Measurements from ENCODE around the gene CABLES2.

Gene CABLES2

DNA sequence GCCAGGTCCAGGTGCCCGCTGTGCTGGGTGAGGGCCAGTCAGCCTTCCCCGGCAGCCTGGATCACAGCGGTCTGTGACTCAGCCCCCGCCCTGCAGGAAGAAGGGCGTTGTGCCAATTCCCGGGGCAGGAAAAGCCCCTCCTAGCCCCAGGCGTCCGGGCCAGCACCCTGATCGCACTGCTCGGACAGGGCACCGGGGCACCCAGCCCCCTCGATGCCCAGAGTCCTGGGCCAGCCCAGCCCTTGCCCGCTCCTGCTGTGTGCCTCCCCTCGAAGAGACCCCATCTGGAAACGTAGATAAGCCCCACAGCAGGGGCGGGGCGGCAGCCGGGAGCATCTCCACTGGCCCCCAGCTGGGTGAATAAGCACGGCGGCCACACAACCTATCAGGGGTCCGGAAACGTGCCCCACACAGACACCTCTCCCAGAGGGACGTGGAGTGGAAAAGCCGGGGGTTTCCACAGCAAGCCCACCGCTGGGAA, 49.9 kb downstream of the CABLES2 start:
- no peak for DNase-seq

DNA sequence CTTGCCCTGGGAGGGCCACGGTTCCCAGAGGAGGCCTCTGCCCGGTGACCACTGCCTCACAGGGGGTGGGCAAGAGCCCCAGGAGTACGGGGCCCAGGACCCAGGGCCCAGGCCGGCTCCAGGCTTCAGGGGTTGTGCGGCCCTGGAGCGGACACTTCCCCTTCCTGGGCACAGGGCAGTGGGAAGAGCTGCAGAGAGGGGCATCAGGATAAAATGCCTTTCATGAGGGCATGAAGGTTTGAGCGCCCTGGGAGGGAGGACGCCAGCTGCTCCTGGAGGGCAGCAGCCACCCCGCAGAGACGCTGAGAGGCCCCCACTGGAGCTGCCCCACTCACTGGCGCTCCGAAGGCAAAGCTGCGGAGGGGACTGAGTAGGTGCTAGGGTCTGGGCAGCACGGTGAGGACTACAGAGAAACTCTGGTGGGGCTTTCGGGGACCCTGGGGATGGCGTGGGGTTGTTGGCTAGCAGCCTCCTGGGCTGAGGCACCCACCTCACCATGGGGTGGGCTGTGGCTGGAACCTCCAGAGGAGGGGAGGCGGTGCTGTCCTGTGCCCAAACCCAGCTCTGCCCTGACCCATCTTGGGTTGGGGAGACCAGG, 50.4 kb downstream of the CABLES2 start:
- DNase-seq, result no peak

DNA sequence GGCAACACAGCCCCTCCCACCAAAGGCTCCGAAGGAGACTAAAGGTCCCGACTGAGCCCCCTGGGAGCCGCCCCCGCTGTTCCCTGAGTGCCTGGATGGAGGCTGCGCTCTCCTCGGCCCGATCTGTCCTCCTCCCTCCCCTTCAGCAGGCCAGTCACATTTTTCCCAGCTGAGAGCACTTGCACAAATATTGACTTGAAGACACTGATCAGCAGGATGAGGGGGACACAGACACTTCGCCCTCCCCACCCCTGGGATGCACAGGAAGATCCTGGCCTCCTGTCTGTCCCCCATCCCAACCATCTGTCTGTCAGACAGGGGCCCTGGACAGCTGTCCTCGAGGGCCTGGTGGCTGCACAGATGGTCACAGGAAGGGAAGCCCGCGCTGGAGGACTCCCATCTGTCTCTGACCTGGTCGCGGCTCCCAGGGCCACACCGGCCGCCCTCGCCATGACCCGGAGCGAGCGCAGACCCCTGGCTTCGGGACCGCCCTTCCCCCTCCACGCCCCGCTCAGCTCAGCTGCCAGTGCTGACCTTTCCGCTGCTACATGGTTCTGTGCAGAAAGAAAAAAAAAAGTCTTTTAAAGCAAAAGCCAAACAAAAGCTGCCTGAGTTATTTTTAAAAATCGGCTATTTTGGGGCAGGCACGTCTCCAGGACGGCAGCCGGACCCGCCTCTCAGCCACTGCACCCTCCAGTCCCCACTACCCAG, 51.1 kb downstream of the CABLES2 start:
- DNase-seq, result no peak

DNA sequence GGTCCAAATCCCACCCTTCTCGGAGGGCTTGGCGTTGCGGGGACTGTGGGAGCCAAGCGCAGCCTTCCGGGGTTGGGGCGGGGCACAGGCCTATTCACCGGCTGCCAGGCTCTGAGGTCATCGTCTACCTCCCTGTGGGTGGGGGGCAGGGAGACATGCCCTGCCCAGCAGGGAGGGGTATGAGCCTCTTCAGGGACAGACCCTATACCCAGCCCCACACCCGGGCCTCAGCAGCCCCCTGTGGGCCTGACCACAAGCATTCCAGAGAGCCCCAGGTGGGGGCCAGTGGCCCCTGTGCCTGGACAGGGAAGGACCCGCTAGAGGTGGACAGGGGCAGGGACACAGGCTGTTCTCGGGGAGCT, 51.6 kb downstream of the CABLES2 start:
- no peak for DNase-seq

DNA sequence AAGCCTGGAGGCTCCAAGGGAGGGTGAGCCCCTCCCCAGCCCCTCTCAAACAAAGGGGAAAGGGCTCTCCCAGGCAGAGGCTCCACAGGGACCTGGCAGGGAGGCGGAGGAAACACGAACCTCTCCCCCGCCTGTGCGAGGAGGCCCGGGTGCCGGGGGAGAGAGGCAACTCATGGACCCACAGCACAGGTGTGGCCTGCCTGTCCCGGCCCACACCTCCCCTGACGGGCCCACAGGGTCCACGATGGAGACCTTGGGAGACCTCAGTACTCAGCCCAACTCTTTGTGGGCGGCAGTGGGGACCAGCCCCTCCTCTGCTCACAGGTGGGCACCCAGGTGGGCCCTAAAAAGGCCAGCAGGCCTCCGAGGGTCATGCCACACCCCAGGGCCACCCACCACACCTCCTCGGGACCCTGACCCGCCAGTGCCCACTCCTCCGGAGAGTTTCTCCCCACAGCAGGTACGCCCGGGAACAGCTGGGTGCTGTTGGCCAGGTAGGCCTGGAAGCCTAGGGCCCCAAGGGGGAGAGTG, 52.2 kb downstream of the CABLES2 start:
- no peak for DNase-seq

DNA sequence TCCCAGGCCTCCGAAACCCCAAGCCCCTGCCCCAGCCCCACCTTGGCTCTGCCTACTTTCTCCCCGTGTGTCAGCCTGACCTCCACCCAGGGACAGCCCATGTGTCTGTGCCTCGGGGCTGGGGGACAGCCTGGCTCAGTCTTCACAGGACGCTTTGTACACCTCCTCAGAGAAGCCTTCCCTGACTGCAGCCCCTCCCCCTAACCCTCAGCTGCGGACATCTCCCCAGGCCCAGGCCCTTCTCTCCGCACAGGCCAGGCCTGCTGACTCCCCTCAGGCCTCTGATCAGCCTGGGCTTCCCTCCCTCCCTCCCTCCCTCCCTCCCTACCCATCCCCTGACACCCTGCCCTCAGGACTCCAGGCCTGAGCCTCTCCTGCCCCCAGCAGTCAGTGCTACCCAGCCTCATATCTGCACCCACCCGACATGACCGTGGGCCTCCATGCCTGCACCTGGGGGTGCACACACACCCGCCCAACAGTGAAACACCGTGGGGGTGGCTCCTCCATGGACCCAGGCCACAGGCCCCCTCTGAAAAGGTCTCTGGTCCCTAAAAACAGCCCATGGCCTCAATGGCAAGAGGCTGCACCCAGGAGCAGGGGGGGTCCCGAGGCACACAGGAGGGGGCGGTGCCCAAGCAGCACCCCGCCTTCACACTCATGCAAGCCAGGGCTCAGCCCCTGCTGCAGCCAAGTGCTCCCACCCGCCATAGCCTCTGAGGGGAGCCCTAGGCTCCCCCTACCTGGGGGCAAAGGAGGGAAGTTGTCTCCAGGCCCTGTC, 52.9 kb downstream of the CABLES2 start:
- no peak for DNase-seq

DNA sequence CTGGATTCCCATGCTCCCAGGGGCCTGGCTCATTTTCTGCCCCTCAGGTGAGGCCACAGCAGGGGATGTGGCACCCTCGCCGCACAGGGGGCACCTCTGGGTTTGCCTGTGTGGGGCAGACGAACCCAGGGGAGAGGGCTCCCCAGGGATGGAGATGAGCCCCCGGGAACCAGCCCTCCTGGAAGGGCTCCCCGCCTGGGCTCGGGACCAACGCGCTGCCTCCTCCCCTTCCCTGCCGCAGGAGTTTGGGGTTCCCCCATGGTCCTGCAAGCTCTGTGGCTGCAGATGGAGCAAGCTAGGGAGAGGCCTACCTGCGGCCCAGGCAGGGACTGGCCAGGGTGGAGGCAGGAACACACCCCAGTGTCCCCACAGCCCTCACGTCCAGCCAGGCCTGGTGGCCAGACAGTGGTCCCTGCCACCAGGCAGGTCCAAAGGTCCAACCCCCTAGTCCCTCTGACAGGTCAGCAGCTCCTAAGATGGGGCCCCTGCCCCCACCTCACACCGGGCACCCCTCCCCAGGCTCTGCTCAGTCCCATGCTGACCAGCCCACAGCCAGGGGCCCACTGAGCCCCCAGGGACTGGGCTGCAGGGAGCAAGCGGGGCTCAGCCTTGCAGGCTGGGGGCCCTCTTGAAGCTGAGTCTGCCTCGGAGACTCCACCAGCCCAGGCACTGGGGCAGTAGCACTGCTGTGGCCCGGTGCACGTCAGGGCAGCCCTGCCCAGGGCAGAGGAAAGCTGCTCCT, 53.6 kb downstream of the CABLES2 start:
- DNase-seq, result no peak

DNA sequence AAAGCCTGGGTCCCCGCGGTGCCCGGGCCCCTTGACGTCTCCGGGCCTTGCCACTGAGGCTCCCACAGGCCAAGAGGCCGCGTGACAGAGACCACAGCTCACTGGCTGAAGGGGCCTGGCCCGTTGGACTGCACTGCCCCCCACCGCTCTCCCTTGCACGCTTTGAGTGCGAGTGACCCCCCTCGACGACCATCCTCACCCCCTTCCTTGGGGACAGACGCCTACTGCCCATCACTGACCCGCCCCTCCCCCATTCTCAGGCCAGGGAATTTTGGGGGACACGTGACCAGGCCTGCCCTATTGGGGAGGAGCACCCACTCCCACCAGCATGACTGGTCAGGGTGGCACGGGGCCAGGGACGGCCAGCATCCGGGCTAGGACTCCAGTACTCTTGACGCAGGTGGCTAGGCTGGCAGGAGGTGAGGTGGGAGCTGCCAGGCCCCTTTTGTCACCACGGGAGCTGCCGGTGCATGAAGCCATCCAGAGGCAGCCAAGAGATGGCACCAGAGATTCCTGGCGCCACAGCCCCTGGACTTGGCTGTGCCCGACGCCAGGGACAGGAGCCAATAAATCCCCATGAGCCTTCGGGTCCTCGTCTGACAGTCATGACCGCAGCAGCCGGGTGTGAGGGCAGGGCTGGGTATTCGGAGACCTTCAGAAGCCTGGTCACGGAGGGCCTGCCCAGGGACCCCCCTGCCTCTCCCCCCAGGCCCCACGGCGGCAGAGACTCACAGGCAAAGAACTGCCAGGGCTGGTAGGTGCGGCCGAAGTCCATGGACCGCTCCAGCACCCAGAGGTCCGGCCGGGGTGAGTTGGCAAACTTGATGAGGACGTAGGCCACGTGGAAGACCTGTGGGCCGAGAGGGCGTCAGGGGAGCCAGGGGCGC, 54.4 kb downstream of the CABLES2 start:
- no peak for DNase-seq

DNA sequence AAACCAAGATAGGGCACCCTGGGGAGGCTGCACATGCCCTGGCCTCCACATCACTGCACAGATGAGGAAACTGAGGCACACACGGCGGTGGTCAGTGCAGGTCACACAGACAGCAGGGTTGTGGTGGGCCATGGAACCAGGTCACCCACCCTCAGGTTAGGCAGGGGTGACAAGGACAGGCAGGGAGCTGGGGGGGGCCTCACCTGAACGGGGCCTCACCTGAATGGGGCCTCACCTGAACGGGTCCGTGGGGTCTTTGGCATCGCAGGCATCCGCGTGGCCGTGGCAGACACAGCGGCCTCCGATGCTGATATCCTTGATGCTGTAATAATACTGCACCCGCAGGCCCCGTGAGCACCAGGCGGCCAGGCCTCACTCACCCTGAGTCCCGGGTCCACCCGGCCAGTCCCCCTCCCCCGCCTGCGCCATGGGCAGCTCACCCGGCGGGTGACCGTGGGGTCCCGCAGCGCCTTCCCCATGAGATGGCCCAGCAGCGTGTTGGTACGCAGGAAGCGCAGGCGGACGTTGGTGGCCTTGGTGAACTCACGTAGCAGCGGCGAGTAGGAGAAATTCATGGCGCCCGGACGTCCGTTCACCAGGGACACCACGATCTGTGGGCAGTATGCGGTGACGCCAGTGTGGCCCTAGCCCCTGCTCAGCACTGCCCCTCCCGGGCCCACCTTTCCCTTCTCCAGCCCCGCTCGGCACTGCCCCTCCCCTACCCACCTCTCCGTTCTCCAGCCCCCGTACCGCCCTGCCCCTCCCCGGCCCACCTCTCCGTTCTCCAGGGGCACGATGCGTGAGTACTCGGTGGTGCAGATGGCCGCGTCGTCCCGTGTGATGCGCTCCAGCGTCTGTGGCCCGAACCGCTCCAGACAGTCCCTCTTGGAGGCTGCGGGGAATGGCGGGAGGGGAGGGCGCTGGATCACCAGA, 55.4 kb downstream of the CABLES2 start:
- no peak for DNase-seq

DNA sequence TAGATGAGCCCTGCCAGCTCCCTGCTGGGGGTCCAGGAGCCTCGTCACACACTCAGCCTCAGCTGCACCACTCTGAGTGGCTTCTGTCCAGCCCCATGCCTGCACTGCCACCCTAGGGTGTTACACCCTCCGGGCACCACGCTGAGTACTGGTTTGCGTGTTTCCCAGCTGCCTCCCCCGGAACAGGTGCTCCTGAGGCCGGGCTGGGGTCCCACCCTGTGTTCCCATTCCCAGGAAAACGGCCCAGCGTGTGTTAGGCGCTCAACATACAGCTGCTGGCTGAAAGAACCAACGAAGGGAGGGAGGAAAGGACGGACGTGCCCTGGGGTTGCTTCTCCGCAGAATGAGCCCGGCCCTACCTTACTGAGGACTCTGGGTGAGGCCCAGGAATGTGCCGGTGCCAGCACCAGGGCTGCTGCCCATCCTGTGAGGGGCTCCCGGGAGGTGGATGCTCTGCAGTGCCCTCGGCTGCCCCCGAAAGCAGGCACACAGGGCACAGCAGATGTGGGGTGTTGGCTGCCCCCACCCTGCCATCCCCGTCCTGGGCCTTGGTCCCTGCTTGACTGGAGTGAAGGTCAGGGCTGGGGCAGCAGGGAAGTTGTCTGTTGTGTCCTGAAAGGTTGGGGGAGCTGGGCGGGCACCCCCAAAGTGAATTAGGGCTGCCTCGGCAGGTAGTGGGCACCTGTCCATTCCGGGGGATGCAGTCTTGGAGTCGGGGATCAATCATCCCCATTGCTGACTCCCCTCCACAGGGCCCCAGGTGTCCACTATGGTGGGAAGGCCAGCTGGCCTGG, 56.3 kb downstream of the CABLES2 start:
- DNase-seq, result no peak

DNA sequence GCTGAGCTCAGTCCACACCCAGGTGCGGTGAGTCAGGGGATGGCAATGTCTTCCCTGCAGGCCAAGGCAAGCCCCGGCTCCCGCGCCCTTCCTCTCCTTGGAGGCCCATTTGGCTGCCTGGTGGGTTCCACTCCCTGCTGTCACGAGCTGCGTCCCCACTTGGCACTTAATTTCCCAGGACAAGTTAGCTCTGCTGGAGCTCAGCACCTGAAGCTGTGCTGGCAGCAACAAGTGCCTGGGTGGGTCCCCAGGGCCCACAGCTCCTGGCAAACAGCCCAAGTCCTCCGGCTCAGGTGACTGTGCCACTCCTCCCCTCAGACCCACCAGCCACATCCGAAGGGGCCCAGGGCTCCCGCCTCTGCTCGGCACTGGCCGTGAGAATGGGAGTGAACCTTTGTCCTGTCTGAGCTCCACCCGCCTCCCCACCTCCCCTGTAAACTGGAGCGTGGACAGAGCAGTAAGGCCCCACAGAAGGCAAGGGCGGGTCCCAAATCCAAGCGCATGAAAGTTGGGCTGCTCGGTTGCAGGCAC, 56.9 kb downstream of the CABLES2 start:
- no peak for DNase-seq

DNA sequence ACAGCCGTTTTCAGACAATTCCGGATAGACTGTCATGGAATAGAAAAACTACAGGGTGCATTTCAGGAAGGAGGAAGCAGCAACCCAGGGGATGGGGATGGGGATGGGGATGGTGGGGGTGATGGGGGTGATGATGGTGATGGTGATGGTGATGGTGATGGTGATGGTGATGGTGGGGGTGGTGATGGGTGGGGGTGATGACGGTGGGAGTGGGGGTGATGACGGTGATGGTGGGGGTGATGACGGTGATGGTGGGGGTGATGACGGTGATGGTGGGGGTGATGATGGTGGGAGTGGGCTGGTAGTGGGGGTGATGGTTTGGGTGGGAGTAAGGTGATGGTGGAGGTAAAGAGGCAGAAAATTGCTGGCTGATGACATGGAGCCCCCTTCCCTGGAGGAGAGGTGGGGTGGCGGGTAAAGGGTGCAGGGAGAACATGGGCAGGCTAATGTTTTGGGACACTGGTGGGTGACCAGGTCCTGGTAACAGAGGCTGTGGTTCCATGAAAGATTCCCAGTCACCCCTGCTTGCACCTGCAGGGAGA, 57.5 kb downstream of the CABLES2 start:
- no peak for DNase-seq

DNA sequence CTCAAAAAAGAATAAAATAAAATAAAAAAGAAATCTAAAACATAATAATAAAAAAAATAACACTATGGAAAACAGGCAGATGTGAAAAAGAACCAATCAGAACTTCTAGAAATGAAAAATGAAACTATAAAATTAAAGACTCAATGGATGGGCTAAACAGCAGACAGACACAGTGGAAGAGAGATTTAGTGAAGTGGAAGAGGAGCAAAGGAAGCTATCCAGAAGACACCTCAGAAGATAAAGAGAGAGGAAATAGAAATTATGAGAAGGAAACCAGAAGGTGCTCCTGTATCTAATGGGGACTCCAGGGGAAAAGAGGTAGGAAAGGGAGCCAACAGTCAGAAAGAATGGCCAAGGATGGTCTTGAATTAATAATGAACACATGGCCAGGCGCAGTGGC, 58.5 kb downstream of the CABLES2 start:
- DNase-seq, result no peak

DNA sequence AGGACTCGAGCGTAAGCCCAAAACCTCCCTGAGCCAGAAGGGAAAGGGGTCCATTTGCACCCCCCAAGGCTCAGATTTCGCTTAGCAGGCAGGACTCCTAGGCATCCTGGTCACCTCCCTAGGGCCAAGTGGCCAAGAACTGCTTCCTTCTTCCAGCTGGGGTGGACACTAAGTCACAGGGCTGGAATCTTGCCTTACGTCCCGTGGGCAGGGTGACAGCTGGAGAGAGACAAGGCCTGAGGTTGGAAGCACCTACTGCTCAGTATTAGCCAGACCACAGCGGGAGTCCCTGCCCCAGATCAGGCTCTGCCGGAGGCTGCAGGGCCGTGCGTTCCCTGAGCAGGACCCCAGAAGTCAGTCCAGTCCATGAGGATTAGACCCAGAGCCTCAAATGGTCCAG, 59.6 kb downstream of the CABLES2 start:
- no peak for DNase-seq

DNA sequence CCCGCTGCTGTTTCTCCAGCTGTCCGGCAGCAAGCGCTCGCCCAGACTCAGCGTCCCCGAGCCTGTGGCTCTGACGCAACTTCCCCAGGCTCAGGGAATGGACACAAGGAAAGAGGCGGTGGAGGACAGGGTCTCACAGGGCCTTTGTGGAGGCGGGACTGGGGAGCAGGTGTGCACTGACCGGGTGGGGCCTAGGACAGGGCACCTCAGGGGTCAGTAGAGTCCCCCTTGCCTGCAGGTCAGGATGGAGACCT, 60.0 kb downstream of the CABLES2 start:
- no peak for DNase-seq

DNA sequence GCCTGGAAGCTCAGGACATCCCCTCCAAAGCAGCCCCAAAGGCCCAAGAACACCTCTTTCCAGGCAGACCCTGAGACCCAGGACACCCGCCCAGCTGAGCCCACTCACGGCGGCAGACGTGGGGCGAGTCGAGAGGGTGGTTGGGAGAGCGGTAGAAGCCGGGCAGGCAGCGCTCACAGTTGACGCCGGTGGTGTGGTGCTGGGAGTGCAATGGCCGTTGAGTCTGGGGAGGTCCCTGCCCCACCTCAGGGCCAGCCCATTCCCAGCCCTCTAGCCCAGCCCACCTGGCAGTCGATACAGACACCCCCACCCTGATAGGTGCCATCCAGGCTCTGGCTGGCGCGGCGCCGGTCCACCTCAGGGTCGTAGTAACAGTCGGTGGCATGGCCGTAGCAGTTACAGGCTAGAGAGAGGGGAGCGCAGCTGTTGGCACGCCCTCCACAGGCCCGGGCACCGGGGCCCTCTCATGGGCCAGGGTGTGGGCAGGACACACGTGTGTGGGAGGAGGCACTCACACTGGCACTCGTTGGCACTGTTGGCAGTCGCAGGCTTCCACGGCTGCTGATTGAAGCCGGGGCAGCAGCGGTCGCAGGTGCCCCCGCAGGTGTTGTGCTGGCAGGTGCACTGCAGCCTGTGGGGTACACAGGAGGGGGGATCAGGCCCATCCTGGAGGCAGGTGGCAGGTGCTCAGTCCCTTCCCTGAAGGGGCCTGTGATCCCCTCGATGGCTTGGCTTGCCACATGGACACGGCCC, 60.5 kb downstream of the CABLES2 start:
- DNase-seq, result no peak

DNA sequence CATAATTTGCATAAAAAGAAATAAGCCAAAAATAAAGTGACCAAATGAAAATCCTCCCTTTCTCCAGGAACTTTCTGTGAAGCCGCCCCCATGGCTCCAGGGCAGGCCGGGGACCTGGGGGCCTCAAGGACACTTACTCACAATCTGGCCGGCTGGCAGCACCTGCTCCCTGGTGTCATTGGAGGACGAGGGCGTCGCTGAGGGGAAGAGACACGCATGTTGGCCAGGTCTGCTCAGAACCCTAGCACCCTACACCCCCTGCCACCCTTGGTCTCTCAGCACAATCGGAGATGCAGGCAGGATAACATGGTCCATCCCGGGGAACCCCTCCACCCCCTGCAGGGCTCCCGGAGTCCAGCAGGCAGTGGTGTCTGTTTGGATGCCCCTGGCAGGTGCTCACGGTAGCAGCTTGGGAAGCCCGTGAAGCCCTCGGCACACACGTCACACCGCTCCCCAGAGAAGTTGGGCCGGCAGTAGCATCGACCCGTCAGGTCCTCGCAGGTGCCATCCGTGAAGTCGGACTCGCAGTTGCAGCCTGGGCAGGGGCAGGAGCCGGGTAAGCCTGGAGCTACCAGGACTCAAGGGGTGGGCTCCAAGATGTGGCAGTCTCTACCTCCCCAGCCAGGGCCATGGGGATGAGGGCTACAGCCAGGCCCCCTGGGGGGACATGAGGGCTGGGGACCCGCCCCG, 61.3 kb downstream of the CABLES2 start:
- DNase-seq, result no peak

DNA sequence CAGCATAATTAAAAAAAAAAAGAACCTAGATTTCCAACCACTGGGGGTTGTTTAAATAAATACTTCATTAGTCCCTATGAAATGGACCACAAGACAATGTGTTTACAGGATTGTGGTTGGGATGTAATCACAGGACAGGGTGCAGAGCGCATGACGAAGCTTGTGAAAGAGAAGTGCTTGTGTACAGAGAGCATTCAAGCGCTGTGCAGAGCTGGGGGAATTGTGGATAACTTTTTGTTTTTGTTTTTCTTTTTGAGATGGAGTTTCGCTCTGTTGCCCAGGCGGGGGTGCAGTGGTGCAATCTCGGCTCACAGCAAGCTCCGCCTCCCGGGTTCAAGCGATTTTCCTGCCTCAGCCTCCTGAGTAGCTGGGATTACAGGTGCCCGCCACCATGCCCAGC, 62.3 kb downstream of the CABLES2 start:
- DNase-seq, result no peak
